HEK293T (cell line): ENCODE results near the gene SH3RF2.

Experiments used
- BHLHE40 ChIP-seq: fragments of 450-650 bp; IDR thresholded peaks from 2 replicates; pipeline ENCODE4 v1.6.1; 2016; ENCODE audit warnings: mild to moderate bottlenecking, moderate library complexity, borderline replicate concordance
- FOXA1 ChIP-seq: fragments of 450-650 bp; IDR thresholded peaks from 2 replicates; pipeline ENCODE4 v1.6.1; 2016; ENCODE audit warnings: mild to moderate bottlenecking
- L3MBTL2 ChIP-seq: fragments of 450-650 bp; conservative IDR thresholded peaks from 2 replicates; pipeline ENCODE4 v1.6.1; 2016; ENCODE audit warnings: mild to moderate bottlenecking
- SUZ12 ChIP-seq: fragments of 450-650 bp; IDR thresholded peaks from 2 replicates; pipeline ENCODE4 v1.6.1; 2016; ENCODE audit warnings: mild to moderate bottlenecking
- TARDBP ChIP-seq: fragments of 450-650 bp; IDR thresholded peaks from 2 replicates; pipeline ENCODE4 v1.6.1; 2016
- ZNF384 ChIP-seq: fragments of 450-650 bp; IDR thresholded peaks from 2 replicates; pipeline ENCODE4 v1.6.1; 2016
- TF ChIP-seq, protein P1 (sequence below): fragments of 450-650 bp; IDR thresholded peaks from 2 replicates; pipeline ENCODE4 v1.6.1; 2016

DNA sequence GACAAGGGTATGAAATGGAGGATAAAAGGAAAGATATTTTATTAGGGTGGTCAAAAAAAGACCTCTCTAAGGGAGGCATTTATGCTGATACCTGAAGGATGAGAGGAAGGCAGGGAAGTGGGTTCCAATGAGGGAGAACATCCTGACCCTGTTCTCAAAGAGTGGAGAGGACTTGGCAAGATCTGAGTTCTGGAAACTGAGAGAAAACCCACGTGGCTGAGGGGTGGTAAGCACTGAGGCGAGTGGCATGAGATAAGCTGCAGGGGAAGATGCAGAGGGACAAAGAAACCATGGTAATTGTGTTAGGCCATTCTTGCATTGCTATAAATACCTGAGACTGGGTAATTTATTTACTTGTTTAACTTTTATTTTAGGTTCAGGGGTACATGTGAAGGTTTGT, 16.8 kb downstream of the SH3RF2 start:
- TF ChIP-seq SUZ12 = no peak
- TF ChIP-seq, protein P1, sequence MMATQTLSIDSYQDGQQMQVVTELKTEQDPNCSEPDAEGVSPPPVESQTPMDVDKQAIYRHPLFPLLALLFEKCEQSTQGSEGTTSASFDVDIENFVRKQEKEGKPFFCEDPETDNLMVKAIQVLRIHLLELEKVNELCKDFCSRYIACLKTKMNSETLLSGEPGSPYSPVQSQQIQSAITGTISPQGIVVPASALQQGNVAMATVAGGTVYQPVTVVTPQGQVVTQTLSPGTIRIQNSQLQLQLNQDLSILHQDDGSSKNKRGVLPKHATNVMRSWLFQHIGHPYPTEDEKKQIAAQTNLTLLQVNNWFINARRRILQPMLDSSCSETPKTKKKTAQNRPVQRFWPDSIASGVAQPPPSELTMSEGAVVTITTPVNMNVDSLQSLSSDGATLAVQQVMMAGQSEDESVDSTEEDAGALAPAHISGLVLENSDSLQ = no peak
- no peak for TF ChIP-seq ZNF384
- TF ChIP-seq BHLHE40 = no peak
- no peak for TF ChIP-seq TARDBP
- TF ChIP-seq L3MBTL2 = no peak
- no peak for TF ChIP-seq FOXA1
